Globus pallidus (tissue), 1 donor: ENCODE data around the gene SIAH1.
A peak's percentile ranks its signal among the peaks of the same experiment; 100 is the strongest.
"Not testable (repeated sequence)": the region's sequence is repeated elsewhere in the genome, so short reads cannot be mapped to it uniquely, and the experiment has no call there.

Source experiments
- DNase-seq: peaks from one replicate; pipeline ENCODE4 v3.0.0-alpha.2; 2015; ENCODE audit warnings: low spot score

SIAH1 gene

GRCh38 chr16:48393485-48394354 is 8.5 kb upstream of the SIAH1 start:
- DNase-seq = peak; percentile 91

GRCh38 chr16:48392407-48392806 is 7.2 kb upstream of the SIAH1 start:
- DNase-seq = no peak

DNA sequence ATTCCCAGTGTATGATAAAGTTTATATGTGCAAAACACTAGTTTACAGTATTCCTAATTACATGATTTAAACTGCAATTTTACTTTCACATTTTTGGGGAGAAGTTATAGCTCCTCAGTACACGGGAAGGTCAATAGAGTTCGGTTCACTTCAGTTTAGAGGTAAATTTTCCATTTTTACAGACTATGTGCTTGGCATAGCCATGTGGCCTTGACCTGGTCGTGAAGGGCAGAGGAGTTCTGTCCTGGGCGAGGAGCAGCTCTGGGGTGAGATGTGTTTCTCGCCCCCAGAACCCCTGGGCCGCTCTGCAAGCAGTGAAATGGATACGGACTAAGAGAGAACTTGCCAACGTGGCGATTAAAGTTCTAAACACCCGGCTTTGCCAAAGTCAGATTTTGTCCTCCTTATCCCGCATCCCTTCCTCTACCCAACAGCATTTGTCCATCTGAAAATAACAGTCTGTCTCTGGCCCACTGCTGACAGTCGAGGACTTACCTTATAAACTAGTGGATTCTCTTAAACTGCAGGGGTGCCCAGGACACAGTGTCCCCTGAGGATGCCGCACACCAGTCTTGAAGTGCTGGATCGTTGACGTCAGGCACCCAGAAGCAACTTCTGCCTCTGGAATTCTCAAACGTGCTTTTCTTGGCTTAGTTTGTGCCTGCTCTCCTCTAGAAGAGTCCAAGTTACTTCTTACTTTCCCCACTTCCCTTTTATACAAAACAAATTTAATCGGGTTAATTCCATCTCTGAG is 1.5 kb upstream of the SIAH1 start:
- no peak for DNase-seq

- peak; percentile 75 for DNase-seq
These were observed 527 bp downstream of the SIAH1 start for GRCh38 chr16:48384520-48385252.

- peak; percentile 49 for DNase-seq
These were observed 1.2 kb downstream of the SIAH1 start for GRCh38 chr16:48383877-48384519.

- DNase-seq = no peak
These were observed 2.0 kb downstream of the SIAH1 start for GRCh38 chr16:48383009-48383876.

- no peak for DNase-seq
These were observed 3.1 kb downstream of the SIAH1 start for GRCh38 chr16:48382131-48382530.

GRCh38 chr16:48381201-48381600 is 4.0 kb downstream of the SIAH1 start:
- no peak for DNase-seq

DNA sequence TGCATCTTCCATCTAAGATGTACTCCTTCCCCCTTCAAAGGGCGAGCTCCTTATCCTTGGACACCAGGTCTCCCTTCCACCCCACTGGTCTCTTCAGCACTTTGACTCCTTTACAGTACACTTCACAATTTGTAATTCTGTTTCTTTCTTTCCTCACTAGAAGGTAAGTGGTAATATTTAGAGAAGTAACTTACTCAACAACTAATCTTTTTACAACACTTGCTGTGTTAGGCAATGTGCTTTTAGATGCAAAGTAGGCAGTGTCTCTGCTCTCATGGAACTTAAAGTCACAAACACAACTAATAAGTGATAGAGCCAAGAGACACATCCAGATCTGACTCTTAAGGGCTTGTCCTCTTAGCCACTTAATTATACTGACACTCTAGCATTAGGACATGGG is 6.4 kb downstream of the SIAH1 start:
- no peak for DNase-seq

DNA sequence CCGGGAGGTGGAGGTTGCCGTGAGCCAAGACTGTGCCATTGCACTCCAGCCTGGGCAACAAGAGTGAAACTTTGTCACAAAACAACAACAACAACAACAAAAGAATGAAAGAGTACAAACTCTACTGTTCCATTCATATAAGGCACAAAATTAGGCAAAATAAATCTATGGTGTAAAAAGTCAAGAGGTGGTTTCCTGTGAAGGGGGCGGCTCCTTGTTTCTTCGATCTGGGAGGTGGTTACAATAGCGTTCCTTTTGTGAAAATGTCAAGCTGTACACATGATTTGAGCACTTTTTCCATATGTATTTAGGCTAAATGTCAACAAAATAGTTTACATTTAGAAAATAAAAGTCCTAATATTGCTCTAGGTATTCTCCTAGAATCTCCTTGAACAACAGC is 6.9 kb downstream of the SIAH1 start:
- no peak for DNase-seq

- not testable (repeated sequence) for DNase-seq
These were observed 7.9 kb downstream of the SIAH1 start for GRCh38 chr16:48377301-48377700.

DNA sequence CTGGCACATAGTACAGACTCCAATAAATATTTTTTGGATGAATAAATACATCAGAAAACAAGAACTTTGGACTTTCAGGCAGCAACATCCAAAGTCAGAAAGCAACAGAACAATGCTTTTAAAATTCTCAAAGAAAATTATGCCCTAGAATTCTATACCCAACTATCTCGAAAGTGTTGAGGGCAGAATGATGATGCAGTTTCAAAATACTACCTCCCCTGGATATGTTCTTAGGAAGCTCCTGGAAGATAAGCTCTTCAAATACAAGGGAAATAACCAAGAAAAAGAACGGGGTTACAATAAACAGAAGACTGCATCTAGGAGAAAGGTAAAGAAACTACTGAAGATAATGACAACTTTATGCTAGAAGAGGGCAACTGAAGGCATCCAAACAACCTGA is 11.0 kb downstream of the SIAH1 start:
- no peak for DNase-seq

GRCh38 chr16:48373258-48374029 is 11.8 kb downstream of the SIAH1 start:
- DNase-seq = no peak

- DNase-seq = no peak
These were observed 12.5 kb downstream of the SIAH1 start for GRCh38 chr16:48372744-48373143.

DNA sequence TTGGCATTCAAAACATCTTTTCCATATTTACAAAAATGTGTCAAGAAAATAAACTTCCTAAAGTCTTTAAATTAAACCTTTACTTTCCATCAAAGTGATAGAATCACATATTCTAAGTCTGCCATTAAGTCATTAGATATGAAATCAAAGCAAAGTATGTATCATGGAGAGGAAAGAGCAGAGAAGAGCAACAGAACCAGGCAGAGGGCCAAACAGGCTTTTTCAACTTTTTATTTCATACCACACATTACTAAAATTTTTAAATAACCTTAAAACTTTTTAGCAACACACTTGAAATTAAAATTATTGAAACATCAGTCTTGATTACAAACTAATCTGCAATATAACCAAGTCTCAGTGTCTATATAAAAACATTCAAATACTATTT is 13.8 kb downstream of the SIAH1 start:
- DNase-seq = no peak

- DNase-seq = not testable (repeated sequence)
These were observed 14.4 kb downstream of the SIAH1 start for GRCh38 chr16:48370668-48371392.

GRCh38 chr16:48370229-48370628 is 15.0 kb downstream of the SIAH1 start:
- no peak for DNase-seq

DNA sequence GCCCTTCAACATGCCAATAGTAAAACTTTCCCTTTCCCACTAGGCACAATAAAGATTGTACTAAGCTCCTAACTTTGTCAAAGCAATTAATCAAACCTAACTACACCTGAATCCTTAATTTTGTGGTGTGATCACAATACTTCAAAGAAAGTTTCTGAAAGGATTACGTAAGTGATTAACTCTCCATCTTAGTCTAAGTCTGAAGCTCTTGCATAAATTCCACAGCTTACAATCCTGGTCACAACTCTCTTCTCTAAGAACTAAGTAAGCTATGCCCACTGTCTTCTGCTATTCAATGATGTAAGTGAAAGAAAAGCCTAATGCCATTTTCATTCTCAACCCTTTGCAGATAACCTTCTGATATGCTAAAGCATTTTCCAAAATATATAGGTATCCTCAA is 15.4 kb downstream of the SIAH1 start:
- no peak for DNase-seq

- DNase-seq = no peak
These were observed 17.7 kb downstream of the SIAH1 start for GRCh38 chr16:48367441-48368049.
